Nephron progenitor cell (in vitro differentiated cells): Measurements from ENCODE around the gene CAMK2N2.
A peak's percentile ranks its signal among the peaks of the same experiment; 100 is the strongest.

Source experiments
- DNase-seq: peaks from one replicate; pipeline ENCODE4 v3.0.0; 2021
- H3K27ac Mint-ChIP-seq: 2 replicates; pipeline ENCODE4 v1.8.0; 2021; ENCODE audit warnings: mild to moderate bottlenecking, moderate library complexity, mixed read lengths
- H3K27me3 Mint-ChIP-seq: 2 replicates; pipeline ENCODE4 v1.8.0; 2021; ENCODE audit warnings: mild to moderate bottlenecking, low read depth, mixed read lengths; ENCODE audit not compliant: poor library complexity
- H3K36me3 Mint-ChIP-seq: 2 replicates; pipeline ENCODE4 v1.8.0; 2021; ENCODE audit warnings: low read depth, mixed read lengths
- H3K4me1 Mint-ChIP-seq: 2 replicates; pipeline ENCODE4 v1.8.0; 2021; ENCODE audit warnings: mixed read lengths
- H3K4me3 Mint-ChIP-seq: 2 replicates; pipeline ENCODE4 v1.8.0; 2021; ENCODE audit warnings: mild to moderate bottlenecking, moderate library complexity, mixed read lengths
- H3K9me3 Mint-ChIP-seq: 2 replicates; pipeline ENCODE4 v1.8.0; 2021; ENCODE audit warnings: mild to moderate bottlenecking, moderate library complexity, mixed read lengths
- TF ChIP-seq, protein P1 (sequence below): fragments of 200-600 bp; sonication (generic); IDR thresholded peaks from 2 replicates; pipeline ENCODE4 v1.5.0; 2021; ENCODE audit warnings: antibody characterized with exemption

The CAMK2N2 gene

DNA sequence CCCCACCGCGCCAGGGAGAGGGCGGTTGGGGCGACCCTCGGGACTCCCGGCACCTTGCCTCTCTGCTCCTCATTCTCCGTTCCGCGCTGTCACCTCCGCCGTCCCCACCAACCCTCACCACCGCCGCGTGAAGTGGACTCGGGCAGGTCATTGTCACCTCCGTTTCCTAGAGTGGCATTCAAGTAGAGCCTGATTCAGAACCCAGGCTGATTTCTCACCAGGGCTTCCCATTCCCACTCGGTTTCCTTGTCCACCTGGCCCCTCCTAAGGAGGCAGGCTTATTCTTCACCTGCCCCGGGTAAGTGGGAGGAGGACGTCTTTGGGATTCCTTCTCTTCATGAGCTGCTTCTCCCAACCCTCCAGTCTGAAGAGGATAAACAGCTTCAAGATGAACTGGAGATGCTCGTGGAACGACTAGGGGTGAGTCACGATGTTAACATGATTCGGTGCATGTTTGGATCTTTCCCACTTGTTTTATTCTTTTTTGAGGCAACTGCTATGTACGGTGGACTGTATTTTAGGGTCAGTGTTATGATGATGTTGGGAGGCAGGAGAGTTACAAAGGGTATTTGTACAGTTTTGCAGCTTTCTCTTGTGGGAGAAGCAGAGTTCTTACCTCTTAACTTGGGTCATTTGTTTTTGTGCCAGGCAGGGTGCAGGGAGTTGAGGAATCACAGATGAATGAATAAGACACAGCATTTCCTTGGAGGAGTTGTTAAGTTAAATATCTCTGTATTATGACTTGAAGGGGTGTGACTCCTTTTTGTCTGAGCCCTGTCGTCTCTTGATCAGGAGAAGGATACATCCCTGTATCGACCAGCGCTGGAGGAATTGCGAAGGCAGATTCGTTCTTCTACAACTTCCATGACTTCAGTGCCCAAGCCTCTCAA lies 38.4 kb upstream of the CAMK2N2 start:
- peak overlapping the region; percentile 98 for H3K27ac Mint-ChIP-seq
- TF ChIP-seq, protein P1, sequence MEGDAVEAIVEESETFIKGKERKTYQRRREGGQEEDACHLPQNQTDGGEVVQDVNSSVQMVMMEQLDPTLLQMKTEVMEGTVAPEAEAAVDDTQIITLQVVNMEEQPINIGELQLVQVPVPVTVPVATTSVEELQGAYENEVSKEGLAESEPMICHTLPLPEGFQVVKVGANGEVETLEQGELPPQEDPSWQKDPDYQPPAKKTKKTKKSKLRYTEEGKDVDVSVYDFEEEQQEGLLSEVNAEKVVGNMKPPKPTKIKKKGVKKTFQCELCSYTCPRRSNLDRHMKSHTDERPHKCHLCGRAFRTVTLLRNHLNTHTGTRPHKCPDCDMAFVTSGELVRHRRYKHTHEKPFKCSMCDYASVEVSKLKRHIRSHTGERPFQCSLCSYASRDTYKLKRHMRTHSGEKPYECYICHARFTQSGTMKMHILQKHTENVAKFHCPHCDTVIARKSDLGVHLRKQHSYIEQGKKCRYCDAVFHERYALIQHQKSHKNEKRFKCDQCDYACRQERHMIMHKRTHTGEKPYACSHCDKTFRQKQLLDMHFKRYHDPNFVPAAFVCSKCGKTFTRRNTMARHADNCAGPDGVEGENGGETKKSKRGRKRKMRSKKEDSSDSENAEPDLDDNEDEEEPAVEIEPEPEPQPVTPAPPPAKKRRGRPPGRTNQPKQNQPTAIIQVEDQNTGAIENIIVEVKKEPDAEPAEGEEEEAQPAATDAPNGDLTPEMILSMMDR, result no peak
- peaks cover 42% of the 10 kb centered on the region for H3K36me3 Mint-ChIP-seq
- peaks cover 37% of the 10 kb centered on the region for H3K27me3 Mint-ChIP-seq
- peak overlapping the region; percentile 98 for H3K4me3 Mint-ChIP-seq
- H3K9me3 Mint-ChIP-seq, result no peaks in the 10 kb centered on the region
- peaks cover 15% of the 10 kb centered on the region for H3K4me1 Mint-ChIP-seq
- no peak for DNase-seq

DNA sequence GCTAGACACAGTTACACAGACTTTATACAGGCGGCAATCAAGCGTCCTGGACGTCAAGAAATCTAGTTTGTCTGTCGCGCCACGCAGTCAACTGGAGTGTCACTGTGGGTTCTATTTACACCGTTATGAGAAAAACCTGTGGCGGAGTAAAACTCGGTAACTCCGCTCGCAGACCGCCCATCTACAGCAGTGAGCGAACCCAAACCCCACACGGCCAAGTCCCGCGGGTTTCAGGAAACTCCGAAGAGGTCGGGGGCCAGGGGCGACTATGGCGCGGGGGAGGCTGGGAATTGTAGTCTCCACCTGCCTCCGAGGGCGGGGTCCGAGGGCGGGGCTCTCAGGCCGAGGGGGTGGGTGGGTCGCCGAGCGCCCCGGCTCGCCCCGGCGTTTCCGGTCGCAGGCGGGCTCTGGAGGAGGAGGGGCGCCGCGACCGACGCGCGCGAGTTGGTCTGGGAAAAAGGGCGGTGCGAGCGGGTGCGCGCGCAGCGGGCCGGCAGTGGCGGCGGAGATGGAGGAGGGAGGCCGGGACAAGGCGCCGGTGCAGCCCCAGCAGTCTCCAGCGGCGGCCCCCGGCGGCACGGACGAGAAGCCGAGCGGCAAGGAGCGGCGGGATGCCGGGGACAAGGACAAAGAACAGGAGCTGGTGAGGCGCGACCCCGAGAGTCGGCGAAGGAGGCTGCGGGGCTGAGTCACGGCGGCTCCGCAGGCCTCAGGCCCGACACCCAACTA lies 37.6 kb upstream of the CAMK2N2 start, which contains the start of gene PSMD2:
PSMD2 (plus strand) TSS at position 483 of the 729 bp plus-strand sequence; CDS start at position 509, 26 bp downstream.
- peak within 1 kb of the TSS; percentile 98 for H3K27ac Mint-ChIP-seq
- TF ChIP-seq, protein P1, result no peak
- peaks cover 43% of the 10 kb centered on the region for H3K27me3 Mint-ChIP-seq
- H3K4me1 Mint-ChIP-seq, result peaks cover 15% of the 10 kb centered on the region
- DNase-seq, result peak; percentile 99
- H3K4me3 Mint-ChIP-seq, result peak within 1 kb of the TSS; percentile 98
- H3K9me3 Mint-ChIP-seq, result no peaks in the 10 kb centered on the region
- H3K36me3 Mint-ChIP-seq, result peaks cover 34% of the 10 kb centered on the region

DNA sequence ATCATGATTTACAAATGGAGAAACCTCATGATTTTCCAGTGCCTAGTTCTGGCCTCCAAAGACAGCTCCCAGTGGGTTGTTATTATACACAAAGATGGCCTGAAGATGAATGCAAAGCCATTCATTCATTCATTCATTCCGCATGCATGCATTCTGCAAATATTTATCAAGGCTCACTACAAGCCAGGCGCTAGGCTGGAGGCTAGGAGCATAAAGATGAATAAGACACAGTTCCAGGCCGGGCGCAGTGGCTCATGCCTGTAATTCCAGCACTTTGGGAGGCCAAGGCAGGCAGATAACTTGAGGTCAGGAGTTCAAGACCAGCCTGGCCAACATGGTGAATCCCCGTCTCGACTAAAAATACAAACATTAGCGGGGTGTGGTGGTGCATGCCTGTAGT lies 35.3 kb upstream of the CAMK2N2 start:
- H3K4me1 Mint-ChIP-seq, result peaks cover 15% of the 10 kb centered on the region
- H3K27me3 Mint-ChIP-seq, result peaks cover 58% of the 10 kb centered on the region
- H3K36me3 Mint-ChIP-seq, result peaks cover 11% of the 10 kb centered on the region
- H3K4me3 Mint-ChIP-seq, result peak overlapping the region; percentile 45
- H3K9me3 Mint-ChIP-seq, result no peaks in the 10 kb centered on the region
- no peak overlapping the region for H3K27ac Mint-ChIP-seq
- TF ChIP-seq, protein P1, result no peak
- no peak for DNase-seq

DNA sequence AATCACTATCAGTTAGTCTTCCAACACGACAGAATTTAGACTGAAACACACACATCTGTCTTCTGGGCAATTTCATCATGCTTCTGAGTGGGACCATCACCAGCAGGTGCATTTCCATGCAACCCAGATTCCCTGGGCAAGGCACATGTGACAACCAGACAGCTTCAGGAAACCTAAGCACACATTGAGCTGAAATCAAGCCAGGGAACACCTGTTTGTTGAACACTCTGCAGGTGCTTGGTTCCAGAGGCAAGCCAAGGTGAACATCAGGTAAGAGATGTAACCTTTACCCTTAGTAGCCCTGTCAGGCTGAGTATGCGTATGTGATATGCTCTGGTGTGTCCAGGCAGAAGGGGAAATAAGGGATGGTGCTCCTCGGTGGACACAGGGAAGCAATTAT lies 34.4 kb upstream of the CAMK2N2 start:
- TF ChIP-seq, protein P1, result no peak
- DNase-seq, result no peak
- peaks cover 4% of the 10 kb centered on the region for H3K36me3 Mint-ChIP-seq
- H3K27ac Mint-ChIP-seq, result no peak overlapping the region
- H3K4me1 Mint-ChIP-seq, result peaks cover 13% of the 10 kb centered on the region
- H3K4me3 Mint-ChIP-seq, result no peak overlapping the region
- H3K9me3 Mint-ChIP-seq, result no peaks in the 10 kb centered on the region
- H3K27me3 Mint-ChIP-seq, result peaks cover 60% of the 10 kb centered on the region

DNA sequence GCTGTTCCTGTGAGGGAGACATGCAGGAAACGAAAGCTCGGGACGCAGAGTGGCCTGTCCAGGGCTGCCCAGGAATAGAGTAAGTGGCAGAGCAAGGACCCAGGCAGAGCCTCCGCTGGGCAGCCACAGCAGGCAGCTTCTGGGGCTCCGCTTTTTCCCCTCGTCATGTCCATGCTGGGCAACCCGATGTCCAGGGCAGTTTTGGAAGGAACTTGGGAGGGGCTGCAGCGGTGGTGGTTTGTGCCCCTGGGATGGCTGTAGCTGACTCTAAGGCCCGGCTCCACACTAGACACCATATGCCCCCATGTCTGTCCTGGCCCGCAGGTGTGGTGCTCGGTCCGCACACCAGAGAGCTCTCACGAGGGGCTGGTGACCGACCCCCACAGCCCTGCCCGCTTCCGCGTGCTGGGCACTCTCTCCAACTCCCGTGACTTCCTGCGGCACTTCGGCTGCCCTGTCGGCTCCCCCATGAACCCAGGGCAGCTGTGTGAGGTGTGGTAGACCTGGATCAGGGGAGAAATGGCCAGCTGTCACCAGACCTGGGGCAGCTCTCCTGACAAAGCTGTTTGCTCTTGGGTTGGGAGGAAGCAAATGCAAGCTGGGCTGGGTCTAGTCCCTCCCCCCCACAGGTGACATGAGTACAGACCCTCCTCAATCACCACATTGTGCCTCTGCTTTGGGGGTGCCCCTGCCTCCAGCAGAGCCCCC lies 30.5 kb upstream of the CAMK2N2 start:
- Mint-ChIP-seq H3K4me3 (no peak overlapping the region), H3K27ac (no peak overlapping the region), H3K9me3 (no peaks in the 10 kb centered on the region), H3K4me1 (no peaks in the 10 kb centered on the region), H3K27me3 (peaks cover 74% of the 10 kb centered on the region), H3K36me3 (no peaks in the 10 kb centered on the region)
- TF ChIP-seq, protein P1, result no peak
- no peak for DNase-seq
